HepG2 (cell line): ENCODE results near the gene MEGF11. TPM values are rescaled to one million over a fixed set of nuclear protein-coding genes. Genes with fewer than 3 reads are reported as not detected.

Source experiments
- ARHGAP35 ChIP-seq: sonication (generic); formaldehyde crosslinking; IDR thresholded peaks from 2 replicates; pipeline ENCODE4 v1.9.0; 2022; ENCODE audit warnings: mild to moderate bottlenecking, inconsistent platforms, moderate library complexity, missing genetic modification reagents, borderline replicate concordance
- DPF2 ChIP-seq: sonication (generic); formaldehyde crosslinking; IDR thresholded peaks from 2 replicates; pipeline ENCODE4 v1.4.0; 2020; ENCODE audit warnings: mild to moderate bottlenecking, low read depth, missing genetic modification reagents, borderline replicate concordance
- FOXK1 ChIP-seq: sonication (generic); formaldehyde crosslinking; IDR thresholded peaks from 2 replicates; pipeline ENCODE4 v1.4.0; 2020; ENCODE audit warnings: low read depth, missing genetic modification reagents, borderline replicate concordance
- GATA4 ChIP-seq: sonication (generic); IDR thresholded peaks from 2 replicates; pipeline ENCODE4 v1.6.1; 2016; ENCODE audit warnings: antibody characterized with exemption, low read depth, borderline replicate concordance
- HDAC2 ChIP-seq: sonication (generic); formaldehyde crosslinking; IDR thresholded peaks from 2 replicates; pipeline ENCODE4 v1.4.0; 2020; ENCODE audit warnings: missing genetic modification reagents
- HOXA5 ChIP-seq: sonication (generic); formaldehyde crosslinking; IDR thresholded peaks from 2 replicates; pipeline ENCODE4 v1.4.0; 2020; ENCODE audit warnings: missing genetic modification reagents
- KLF12 ChIP-seq: sonication (generic); formaldehyde crosslinking; IDR thresholded peaks from 2 replicates; pipeline ENCODE4 v1.4.0; 2020; ENCODE audit warnings: missing genetic modification reagents, borderline replicate concordance
- NFIB ChIP-seq: sonication (generic); formaldehyde crosslinking; IDR thresholded peaks from 2 replicates; pipeline ENCODE4 v1.9.0; 2021; ENCODE audit warnings: missing genetic modification reagents, mild to moderate bottlenecking, borderline replicate concordance
- NFKB2 ChIP-seq: sonication (generic); formaldehyde crosslinking; IDR thresholded peaks from 2 replicates; pipeline ENCODE4 v1.4.0; 2020; ENCODE audit warnings: missing genetic modification reagents, borderline replicate concordance
- NR2F6 ChIP-seq, 2 experiments: IDR thresholded peaks; 2 replicates each; pipeline ENCODE4 v1.6.1; 2016; ENCODE audit warnings: antibody characterized with exemption in 1 of 2, mild to moderate bottlenecking in 1 of 2
- SNAPC2 ChIP-seq: sonication (generic); formaldehyde crosslinking; IDR thresholded peaks from 2 replicates; pipeline ENCODE4 v1.8.1; 2022; ENCODE audit warnings: mild to moderate bottlenecking, missing genetic modification reagents
- TFE3 ChIP-seq: IDR thresholded peaks from 2 replicates; pipeline ENCODE4 v1.6.1; 2016
- TSC22D2 ChIP-seq: sonication (generic); formaldehyde crosslinking; IDR thresholded peaks from 2 replicates; pipeline ENCODE4 v1.5.1; 2020; ENCODE audit warnings: missing genetic modification reagents, mild to moderate bottlenecking, borderline replicate concordance
- ZBTB26 ChIP-seq: IDR thresholded peaks from 2 replicates; pipeline ENCODE4 v1.6.1; 2016; ENCODE audit warnings: missing compliant biosample characterization, missing genetic modification reagents, borderline replicate concordance
- ZBTB43 ChIP-seq: sonication (generic); formaldehyde crosslinking; conservative IDR thresholded peaks from 2 replicates; pipeline ENCODE4 v1.4.0; 2020; ENCODE audit warnings: missing genetic modification reagents
- ZMYM2 ChIP-seq: sonication (generic); formaldehyde crosslinking; IDR thresholded peaks from 2 replicates; pipeline ENCODE4 v1.8.0; 2022; ENCODE audit warnings: mild to moderate bottlenecking, missing genetic modification reagents
- ZNF121 ChIP-seq: sonication (generic); formaldehyde crosslinking; IDR thresholded peaks from 2 replicates; pipeline ENCODE4 v1.5.0; 2020; ENCODE audit warnings: mild to moderate bottlenecking, missing genetic modification reagents
- ZNF124 ChIP-seq: sonication (generic); formaldehyde crosslinking; IDR thresholded peaks from 2 replicates; pipeline ENCODE4 v1.4.0; 2020; ENCODE audit warnings: missing genetic modification reagents
- ZNF225 ChIP-seq: sonication (generic); formaldehyde crosslinking; IDR thresholded peaks from 2 replicates; pipeline ENCODE4 v1.4.0; 2020; ENCODE audit warnings: mild to moderate bottlenecking, missing genetic modification reagents
- ZNF263 ChIP-seq: sonication (generic); formaldehyde crosslinking; IDR thresholded peaks from 2 replicates; pipeline ENCODE4 v1.4.0; 2020; ENCODE audit warnings: missing genetic modification reagents
- ZNF503 ChIP-seq: sonication (generic); formaldehyde crosslinking; IDR thresholded peaks from 2 replicates; pipeline ENCODE4 v1.4.0; 2020; ENCODE audit warnings: missing genetic modification reagents
- ZNF580 ChIP-seq: IDR thresholded peaks from 2 replicates; pipeline ENCODE4 v1.6.1; 2016; ENCODE audit warnings: low read depth, borderline replicate concordance
- ZSCAN9 ChIP-seq: IDR thresholded peaks from 2 replicates; pipeline ENCODE4 v1.6.1; 2016; ENCODE audit warnings: borderline replicate concordance
- polyA plus RNA-seq, 8 experiments: library from polyadenylated mRNA; depleted of rRNA in 3 of 8; stranded (reverse) in 7 of 8; unstranded in 1 of 8; fragments of >200 nt; fragmentation: Illumina TruSeq in 4 of 8; extraction: Trizol in 4 of 8; gene quantifications; 2 replicates each; pipeline versions ENCODE4 v1.2.1 to v1.2.3, GENCODE V29; 2011 to 2016; ENCODE audit warnings: low read depth in 4 of 8, missing spikeins in 1 of 8, mixed read lengths in 1 of 8; ENCODE audit not compliant: insufficient read depth in 1 of 8
- total RNA-seq, 5 experiments: library from RNA; depleted of rRNA; stranded (reverse); fragments of >200 nt; fragmentation: Illumina TruSeq; extraction: Trizol; gene quantifications; 2 replicates each; pipeline ENCODE4 v1.2.3, GENCODE V29; 2016; ENCODE audit warnings: low read depth in 1 of 5

Gene MEGF11
- total and polyA plus RNA-seq, 2 of the 13 experiments (the other 11 are each of a cell fraction or from before 2014, with no cell fraction given), result not detected

GRCh38 chr15:65952391-65953053 lies 301.0 kb downstream of the MEGF11 start (continued):
- 0 out of 2 replicates have a peak, but pooled peaks have one; percentile 39 for TF ChIP-seq ZNF580 (CRISPR knock-in tag)
- TF ChIP-seq NR2F6 (IDR thresholded peaks at IDR 0.05), result no peak
- no peak for TF ChIP-seq NR2F6 (CRISPR knock-in tag; IDR thresholded peaks at IDR 0.05)
- TF ChIP-seq ZMYM2 (CRISPR knock-in tag), result no peak
- 0 out of 2 replicates have a peak, but pooled peaks have one; percentile 56 for TF ChIP-seq KLF12 (CRISPR knock-in tag)
- TF ChIP-seq SNAPC2, result no peak
- TF ChIP-seq NFIB (CRISPR knock-in tag), result no peak
- no peak for TF ChIP-seq NFKB2 (CRISPR knock-in tag)
- TF ChIP-seq TSC22D2, result 0 out of 2 replicates have a peak, but pooled peaks have one; percentile 60
- TF ChIP-seq ARHGAP35 (CRISPR knock-in tag), result no peak
- no peak for TF ChIP-seq GATA4
- peak; percentile 82; the same call in 1 of the 2 replicates for TF ChIP-seq ZSCAN9 (CRISPR knock-in tag)
- TF ChIP-seq ZNF503 (CRISPR knock-in tag), result no peak
- 0 out of 2 replicates have a peak, but pooled peaks have one; percentile 42 for TF ChIP-seq ZBTB43 (CRISPR knock-in tag)
- 0 out of 2 replicates have a peak, but pooled peaks have one; percentile 47 for TF ChIP-seq HOXA5 (CRISPR knock-in tag)
- no peak for TF ChIP-seq ZNF225
- no peak for TF ChIP-seq ZNF121
- peak; percentile 55; the same call in 1 of the 2 replicates for TF ChIP-seq TFE3 (CRISPR knock-in tag)
- peak; percentile 54; the same call in 1 of the 2 replicates for TF ChIP-seq FOXK1 (CRISPR knock-in tag)
- peak; percentile 47; the same call in 1 of the 2 replicates for TF ChIP-seq HDAC2
- TF ChIP-seq DPF2 (CRISPR knock-in tag), result no peak
- peak; percentile 64; the same call in 1 of the 2 replicates for TF ChIP-seq ZBTB26 (CRISPR knock-in tag)
- 0 out of 2 replicates have a peak, but pooled peaks have one; percentile 17 for TF ChIP-seq ZNF263 (CRISPR knock-in tag)
- 0 out of 2 replicates have a peak, but pooled peaks have one; percentile 41 for TF ChIP-seq ZNF124 (CRISPR knock-in tag)
